Activated T-helper 2 cell treated with anti-CD3 and anti-CD28 coated beads, Interferon-gamma antibody, Interleukin-2, Interleukin-4, amounts not matched to agents 10 μg/mL and 5 μg/mL and 100 μg/mL, durations not matched to agents 14 hours and 24 hours and 36 hours (primary cell): ENCODE data around the gene TNPO3. TPM values are rescaled to one million over a fixed set of nuclear protein-coding genes. Genes with fewer than 3 reads are reported as not detected.
A peak's percentile ranks its signal among the peaks of the same experiment; 100 is the strongest.
"Not testable (repeated sequence)": the region's sequence is repeated elsewhere in the genome, so short reads cannot be mapped to it uniquely, and the experiment has no call there.

Experiments
- DNase-seq: peaks from one replicate; pipeline ENCODE4 v3.0.0; 2021; ENCODE audit warnings: low spot score
- H3K27ac Mint-ChIP-seq: one replicate; pipeline ENCODE4 v1.8.0; 2021; ENCODE audit warnings: mixed read lengths
- H3K27me3 Mint-ChIP-seq: one replicate; pipeline ENCODE4 v1.8.0; 2021; ENCODE audit warnings: low read depth, mixed read lengths
- H3K36me3 Mint-ChIP-seq: one replicate; pipeline ENCODE4 v1.8.0; 2021; ENCODE audit warnings: low read depth, mixed read lengths
- H3K4me1 Mint-ChIP-seq: one replicate; pipeline ENCODE4 v1.8.0; 2021; ENCODE audit warnings: low read depth, mixed read lengths
- H3K4me3 Mint-ChIP-seq: one replicate; pipeline ENCODE4 v1.8.0; 2021; ENCODE audit warnings: low read depth, mild to moderate bottlenecking, moderate library complexity, mixed read lengths
- H3K9me3 Mint-ChIP-seq: one replicate; pipeline ENCODE4 v1.8.0; 2021; ENCODE audit warnings: mixed read lengths
- intact Hi-C: fragments of 100-400 bp; cut with micrococcal nuclease; formaldehyde crosslinking; loops from one replicate; pipeline ENCODE4 v1.15.1; 2023
- total RNA-seq: library from RNA; stranded (reverse); gene quantifications from 2 replicates; pipeline ENCODE4 v1.2.3, GENCODE V29; 2022

TNPO3 gene
- total RNA-seq, 1 donor from 2014 or later, result 53.7 TPM

DNA sequence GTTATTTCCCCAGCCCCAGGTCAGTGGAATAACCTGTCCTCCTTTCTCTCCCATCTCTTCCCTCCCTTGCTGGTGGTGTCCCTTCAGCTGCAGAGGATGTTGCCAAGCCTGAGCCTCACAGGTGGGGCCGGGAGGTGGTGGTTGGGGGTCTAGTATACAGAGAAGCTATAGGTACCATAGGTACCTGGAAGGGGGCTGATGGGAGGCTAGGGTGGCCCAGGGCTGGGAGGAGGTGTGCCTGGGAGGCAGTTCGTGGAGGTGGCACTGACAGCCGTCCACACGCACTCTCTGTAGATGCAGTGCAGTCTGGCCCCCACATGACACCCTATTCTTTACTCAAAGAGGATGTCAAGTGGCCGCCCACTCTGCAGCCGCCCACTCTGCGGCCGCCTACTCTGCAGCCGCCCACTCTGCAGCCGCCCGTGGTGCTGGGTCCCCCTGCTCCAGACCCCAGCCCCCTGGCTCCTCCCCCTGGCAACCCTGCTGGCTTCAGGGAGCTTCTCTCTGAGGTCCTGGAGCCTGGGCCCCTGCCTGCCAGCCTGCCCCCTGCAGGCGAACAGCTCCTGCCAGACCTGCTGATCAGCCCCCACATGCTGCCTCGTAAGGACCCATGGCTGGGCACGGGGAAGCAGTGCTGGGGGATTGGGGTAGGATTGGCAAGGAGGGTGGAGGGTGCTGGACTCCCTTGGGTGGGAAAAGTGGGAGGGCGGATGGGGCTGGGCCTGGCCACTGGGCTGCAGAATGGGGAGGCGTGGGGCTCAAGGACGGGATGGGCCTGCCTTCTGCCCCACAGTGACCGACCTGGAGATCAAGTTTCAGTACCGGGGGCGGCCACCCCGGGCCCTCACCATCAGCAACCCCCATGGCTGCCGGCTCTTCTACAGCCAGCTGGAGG lies 107.7 kb downstream of the TNPO3 start:
- H3K27ac Mint-ChIP-seq, result no peak overlapping the region
- H3K4me1 Mint-ChIP-seq, result no peaks in the 10 kb centered on the region
- no peak for DNase-seq
- H3K36me3 Mint-ChIP-seq, result peaks cover 9% of the 10 kb centered on the region
- intact Hi-C loops, result no loop called here
- H3K4me3 Mint-ChIP-seq, result no peak overlapping the region
- H3K27me3 Mint-ChIP-seq, result no peaks in the 10 kb centered on the region
- H3K9me3 Mint-ChIP-seq, result no peaks in the 10 kb centered on the region

DNA sequence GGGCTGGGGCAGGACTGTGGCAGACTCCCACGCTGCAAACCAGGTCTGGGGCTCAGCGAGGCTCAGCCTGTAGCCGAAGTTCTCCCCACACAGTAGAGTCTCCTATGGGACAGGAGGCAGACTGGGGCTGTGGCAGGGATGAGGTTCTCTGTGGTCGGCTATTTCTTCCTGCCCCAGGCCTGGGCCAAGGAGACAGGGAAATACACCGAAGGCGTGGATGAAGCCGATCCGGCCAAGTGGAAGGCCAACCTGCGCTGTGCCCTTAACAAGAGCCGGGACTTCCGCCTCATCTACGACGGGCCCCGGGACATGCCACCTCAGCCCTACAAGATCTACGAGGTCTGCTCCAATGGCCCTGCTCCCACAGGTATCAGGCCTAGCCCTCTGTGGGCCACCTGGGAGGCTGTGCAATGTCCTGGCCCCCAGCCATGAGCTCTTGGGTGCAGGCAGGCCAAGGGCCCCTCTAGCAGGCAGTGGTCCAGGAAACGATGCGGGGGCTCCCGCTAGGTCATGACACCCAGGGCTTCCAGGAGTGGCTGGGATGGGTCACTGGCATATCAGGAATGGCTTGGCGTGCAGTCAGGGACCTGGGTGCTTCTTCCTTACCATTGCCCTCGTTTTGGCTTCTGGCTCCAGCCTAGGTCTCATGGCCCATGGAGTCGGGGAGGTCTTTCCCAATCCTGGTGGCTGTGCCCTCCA lies 109.1 kb downstream of the TNPO3 start:
- no peak overlapping the region for H3K4me3 Mint-ChIP-seq

DNA sequence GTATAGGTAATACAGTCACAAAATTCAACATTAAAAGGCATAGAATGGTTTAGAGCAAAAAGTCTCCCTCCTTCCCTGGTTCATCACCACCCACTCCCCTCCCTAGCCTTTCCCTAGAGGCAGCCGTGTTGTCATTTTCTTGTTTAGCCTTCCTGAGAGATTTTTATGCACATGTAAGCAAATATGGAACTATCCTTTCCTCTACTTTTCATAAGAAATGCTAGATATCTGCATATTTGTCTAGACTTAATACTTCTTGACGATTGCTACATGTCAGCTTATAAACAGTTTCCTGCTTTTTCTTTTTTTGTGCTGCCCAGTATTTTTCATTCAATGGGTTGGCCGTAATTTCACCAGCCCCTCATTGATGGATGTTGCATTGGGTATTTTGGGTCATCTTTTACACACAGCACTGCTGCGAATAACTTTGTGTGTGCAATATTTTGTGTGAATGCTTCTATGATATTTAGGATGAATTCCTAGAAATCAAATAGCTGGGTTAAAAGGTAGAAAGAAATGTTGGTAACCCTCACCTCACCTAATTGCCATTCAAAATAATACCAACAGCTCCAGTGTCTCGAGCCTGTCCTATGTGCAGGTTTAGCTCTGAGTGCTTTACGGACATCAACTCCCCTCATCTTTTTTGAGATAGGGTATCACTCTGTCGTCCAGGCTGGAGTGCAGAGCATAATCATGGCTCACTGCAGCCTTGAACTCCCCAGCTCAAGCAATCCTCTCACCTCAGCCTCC lies 110.2 kb downstream of the TNPO3 start:
- Mint-ChIP-seq H3K4me1 (peaks cover 19% of the 10 kb centered on the region), H3K27ac (no peak overlapping the region), H3K36me3 (no peaks in the 10 kb centered on the region), H3K4me3 (no peak overlapping the region), H3K9me3 (no peaks in the 10 kb centered on the region), H3K27me3 (no peaks in the 10 kb centered on the region)
- DNase-seq, result no peak
- intact Hi-C loops, result no loop called here

More for the DNA sequence above, 109.1 kb downstream of the TNPO3 start:
- H3K4me1 Mint-ChIP-seq, result peaks cover 7% of the 10 kb centered on the region
- H3K27me3 Mint-ChIP-seq, result no peaks in the 10 kb centered on the region
- DNase-seq, result no peak
- intact Hi-C loops, result no loop called here
- H3K36me3 Mint-ChIP-seq, result peaks cover under 1% of the 10 kb centered on the region
- no peaks in the 10 kb centered on the region for H3K9me3 Mint-ChIP-seq
- no peak overlapping the region for H3K27ac Mint-ChIP-seq

DNA sequence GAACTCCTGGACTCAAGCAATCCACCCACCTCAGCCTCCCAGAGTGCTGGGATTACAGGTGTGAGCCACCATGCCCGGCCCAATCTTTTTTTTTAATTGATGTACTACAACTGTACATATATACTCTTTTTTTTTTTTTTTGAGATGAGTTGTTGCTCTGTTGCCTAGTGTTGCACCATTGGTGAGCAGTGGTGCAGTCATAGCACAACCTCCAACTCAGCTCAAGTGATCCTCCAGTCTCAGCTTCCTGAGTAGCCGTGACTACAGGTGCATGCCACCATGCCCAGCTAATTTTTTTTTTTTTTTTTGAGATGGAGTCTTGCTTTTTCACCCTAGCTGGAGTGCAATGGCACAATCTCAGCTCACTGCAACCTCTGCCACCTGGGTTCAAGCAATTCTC lies 111.7 kb downstream of the TNPO3 start:
- peaks cover 23% of the 10 kb centered on the region for H3K4me1 Mint-ChIP-seq
- H3K9me3 Mint-ChIP-seq, H3K36me3 Mint-ChIP-seq, H3K27me3 Mint-ChIP-seq, H3K27ac Mint-ChIP-seq, DNase-seq, intact Hi-C loops, H3K4me3 Mint-ChIP-seq: not testable (repeated sequence)

- Mint-ChIP-seq H3K27me3 (peaks cover 6% of the 10 kb centered on the region), H3K36me3 (no peaks in the 10 kb centered on the region), H3K27ac (no peak overlapping the region), H3K9me3 (no peaks in the 10 kb centered on the region), H3K4me3 (no peak overlapping the region), H3K4me1 (peaks cover 27% of the 10 kb centered on the region)
- intact Hi-C loops, result no loop called here
- DNase-seq, result no peak
Observed at GRCh38 chr7:128941946-128942526, 112.9 kb downstream of the TNPO3 start.

DNA sequence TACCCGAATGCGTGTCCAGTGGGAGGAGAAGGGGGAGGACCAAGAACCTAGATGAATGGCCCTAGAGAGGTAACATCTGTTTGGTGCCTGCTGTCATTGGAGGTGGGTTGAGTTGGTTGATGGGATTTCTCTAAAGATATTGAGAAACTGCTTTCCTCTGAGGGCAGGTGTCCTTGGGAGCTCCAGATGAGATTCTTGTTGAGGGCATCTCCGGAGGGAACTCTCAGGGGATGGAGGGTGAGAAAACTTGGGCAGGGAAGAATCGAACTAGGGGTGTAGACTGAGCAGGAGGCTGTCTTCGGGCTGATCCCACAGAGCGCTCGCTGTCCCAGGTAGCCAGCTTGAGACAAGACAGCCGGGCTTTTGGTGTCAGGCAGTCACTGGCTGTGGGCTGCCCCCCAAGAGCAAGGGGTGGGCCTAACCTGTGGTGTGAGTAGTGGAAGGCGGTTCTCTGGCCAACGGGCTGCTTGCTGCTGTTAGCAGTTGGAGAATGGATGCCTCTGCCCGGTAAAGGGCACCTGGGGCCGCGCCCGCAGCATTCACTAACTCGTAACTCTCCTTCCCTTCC lies 113.5 kb downstream of the TNPO3 start:
- Mint-ChIP-seq H3K27ac (no peak overlapping the region), H3K4me3 (peak overlapping the region; percentile 51), H3K4me1 (peaks cover 30% of the 10 kb centered on the region), H3K36me3 (no peaks in the 10 kb centered on the region), H3K27me3 (peaks cover 10% of the 10 kb centered on the region), H3K9me3 (no peaks in the 10 kb centered on the region)
- intact Hi-C loops, result no loop called here
- DNase-seq, result no peak

GRCh38 chr7:128940494-128941322 lies 114.2 kb downstream of the TNPO3 start:
- Mint-ChIP-seq H3K27me3 (peaks cover 12% of the 10 kb centered on the region), H3K27ac (peak overlapping the region; percentile 47), H3K4me3 (peak overlapping the region; percentile 51), H3K9me3 (no peaks in the 10 kb centered on the region), H3K4me1 (peaks cover 31% of the 10 kb centered on the region), H3K36me3 (no peaks in the 10 kb centered on the region)
- no peak for DNase-seq
- intact Hi-C loops, result no loop called here

- H3K27me3 Mint-ChIP-seq, result peaks cover 18% of the 10 kb centered on the region
- no peaks in the 10 kb centered on the region for H3K9me3 Mint-ChIP-seq
- H3K4me3 Mint-ChIP-seq, result peak overlapping the region; percentile 90
- intact Hi-C loops, result no loop called here
- H3K4me1 Mint-ChIP-seq, result peaks cover 33% of the 10 kb centered on the region
- no peak for DNase-seq
- no peak overlapping the region for H3K27ac Mint-ChIP-seq
- H3K36me3 Mint-ChIP-seq, result no peaks in the 10 kb centered on the region
Observed at GRCh38 chr7:128939861-128940410, 115.0 kb downstream of the TNPO3 start.

DNA sequence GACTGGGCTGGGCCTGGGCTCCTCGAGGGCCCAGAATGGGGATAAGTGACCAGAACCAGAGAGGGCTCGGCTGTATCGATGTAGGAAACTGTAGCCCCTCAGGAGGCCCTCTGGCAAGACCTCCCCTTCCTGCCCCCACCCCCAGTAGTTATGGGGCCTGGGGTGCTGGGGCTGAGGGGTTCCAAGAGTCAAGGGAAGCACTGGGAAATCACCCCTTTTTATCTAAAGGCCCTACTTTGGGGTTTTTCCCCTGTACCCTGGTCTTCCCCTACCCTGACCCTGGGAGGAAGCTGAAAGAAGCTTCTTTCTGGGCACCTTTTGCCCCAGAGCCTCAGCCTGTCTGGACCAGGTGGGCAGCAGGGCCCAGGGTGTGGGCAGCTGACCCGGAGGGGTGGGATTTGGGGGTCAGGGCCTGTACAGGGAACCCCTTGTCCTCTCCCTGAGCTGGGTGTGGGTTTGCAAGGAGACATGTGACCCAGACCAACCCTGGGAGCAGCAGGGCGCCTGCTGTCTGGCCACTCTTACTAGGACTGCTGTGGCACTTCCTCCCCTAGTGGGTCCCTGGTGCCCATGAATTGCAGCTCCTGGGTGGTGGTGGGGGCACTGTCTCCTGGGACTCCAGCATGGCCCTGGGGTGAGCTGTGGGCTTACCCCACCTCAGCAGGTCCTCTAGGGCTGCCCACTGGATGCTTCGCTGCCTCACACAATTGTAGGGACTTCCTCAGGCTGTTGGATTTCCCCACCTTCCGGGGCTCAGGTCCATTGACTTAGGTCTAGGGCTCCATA lies 115.6 kb downstream of the TNPO3 start:
- no peaks in the 10 kb centered on the region for H3K36me3 Mint-ChIP-seq
- H3K4me1 Mint-ChIP-seq, result peaks cover 33% of the 10 kb centered on the region
- no peak overlapping the region for H3K27ac Mint-ChIP-seq
- H3K27me3 Mint-ChIP-seq, result peaks cover 18% of the 10 kb centered on the region
- intact Hi-C loops, result no loop called here
- H3K9me3 Mint-ChIP-seq, result no peaks in the 10 kb centered on the region
- DNase-seq, result no peak
- H3K4me3 Mint-ChIP-seq, result peak overlapping the region; percentile 90

GRCh38 chr7:128938544-128939074 lies 116.3 kb downstream of the TNPO3 start:
- no peaks in the 10 kb centered on the region for H3K9me3 Mint-ChIP-seq
- no peak for DNase-seq
- H3K4me3 Mint-ChIP-seq, result peak overlapping the region; percentile 90
- intact Hi-C loops, result no loop called here
- H3K27me3 Mint-ChIP-seq, result peaks cover 18% of the 10 kb centered on the region
- H3K27ac Mint-ChIP-seq, result peak overlapping the region; percentile 82
- H3K36me3 Mint-ChIP-seq, result no peaks in the 10 kb centered on the region
- H3K4me1 Mint-ChIP-seq, result peaks cover 34% of the 10 kb centered on the region
